GM21786 (cell line): ENCODE results near the gene SPTAN1.
A peak's percentile ranks its signal among the peaks of the same experiment; 100 is the strongest.
"Not testable (repeated sequence)": the region's sequence is repeated elsewhere in the genome, so short reads cannot be mapped to it uniquely, and the experiment has no call there.

Experiments
- ATAC-seq: cut with Tn5 transposase; IDR thresholded peaks from one replicate; pipeline ENCODE4 v1.9.1; 2021; ENCODE audit not compliant: unreplicated experiment

Gene SPTAN1

GRCh38 chr9:128656416-128657343, 104.3 kb downstream of the SPTAN1 start, which contains the start of gene DYNC2I2:
TSS of gene DYNC2I2 (minus strand) at chr9:128656847. CDS start at chr9:128656726, 121 bp downstream.
- peak; percentile 72 for ATAC-seq

GRCh38 chr9:128657344-128657704, 104.9 kb downstream of the SPTAN1 start:
- ATAC-seq = no peak

GRCh38 chr9:128657796-128658195, 105.4 kb downstream of the SPTAN1 start:
- ATAC-seq = no peak

GRCh38 chr9:128666481-128666941, 114.1 kb downstream of the SPTAN1 start:
- ATAC-seq = not testable (repeated sequence)

- ATAC-seq = no peak
These were observed 117.4 kb downstream of the SPTAN1 start for GRCh38 chr9:128669786-128670185.

- ATAC-seq = no peak
These were observed 123.0 kb downstream of the SPTAN1 start for GRCh38 chr9:128675382-128675781.

- no peak for ATAC-seq
These were observed 125.4 kb downstream of the SPTAN1 start for GRCh38 chr9:128677794-128678193.
